Body of pancreas (tissue), 4 donors: ENCODE measurements around the gene TICAM2.

ENCODE experiments used
- POLR2A ChIP-seq, 3 donors: fragments of 450-650 bp; IDR thresholded peaks; one replicate each; pipeline ENCODE4 v1.6.1; 2016; ENCODE audit warnings: antibody characterized with exemption in 3 of 3, mild to moderate bottlenecking in 2 of 3
- TF ChIP-seq, protein P1 (sequence below), 7 experiments: fragments of 450-650 bp in 4 of 7; fragments of 200-600 bp in 3 of 7; sonication (generic) in 3 of 7; IDR thresholded peaks; one replicate each; pipeline ENCODE4 v1.5.1; 2016 to 2019; ENCODE audit warnings: antibody characterized with exemption in 7 of 7

DNA sequence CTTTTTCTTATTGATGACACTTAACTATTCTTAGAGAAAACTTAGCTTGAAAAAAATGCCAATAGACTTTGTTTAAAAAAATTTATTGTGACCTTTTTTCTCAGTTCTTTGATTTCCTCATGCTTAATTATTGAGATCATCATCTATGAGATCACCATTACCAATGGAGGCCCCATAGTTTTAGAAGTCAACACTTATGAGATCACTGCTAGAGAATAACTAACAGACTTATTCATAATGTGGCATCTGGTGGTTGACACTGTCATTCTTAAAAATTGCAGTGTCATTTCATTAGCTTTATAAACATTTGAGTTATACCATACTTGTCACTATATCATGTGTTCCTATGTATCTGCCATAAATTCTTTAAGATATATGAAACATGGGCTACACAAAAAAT lies 42.8 kb downstream of the TICAM2 start:
- TF ChIP-seq, protein P1, sequence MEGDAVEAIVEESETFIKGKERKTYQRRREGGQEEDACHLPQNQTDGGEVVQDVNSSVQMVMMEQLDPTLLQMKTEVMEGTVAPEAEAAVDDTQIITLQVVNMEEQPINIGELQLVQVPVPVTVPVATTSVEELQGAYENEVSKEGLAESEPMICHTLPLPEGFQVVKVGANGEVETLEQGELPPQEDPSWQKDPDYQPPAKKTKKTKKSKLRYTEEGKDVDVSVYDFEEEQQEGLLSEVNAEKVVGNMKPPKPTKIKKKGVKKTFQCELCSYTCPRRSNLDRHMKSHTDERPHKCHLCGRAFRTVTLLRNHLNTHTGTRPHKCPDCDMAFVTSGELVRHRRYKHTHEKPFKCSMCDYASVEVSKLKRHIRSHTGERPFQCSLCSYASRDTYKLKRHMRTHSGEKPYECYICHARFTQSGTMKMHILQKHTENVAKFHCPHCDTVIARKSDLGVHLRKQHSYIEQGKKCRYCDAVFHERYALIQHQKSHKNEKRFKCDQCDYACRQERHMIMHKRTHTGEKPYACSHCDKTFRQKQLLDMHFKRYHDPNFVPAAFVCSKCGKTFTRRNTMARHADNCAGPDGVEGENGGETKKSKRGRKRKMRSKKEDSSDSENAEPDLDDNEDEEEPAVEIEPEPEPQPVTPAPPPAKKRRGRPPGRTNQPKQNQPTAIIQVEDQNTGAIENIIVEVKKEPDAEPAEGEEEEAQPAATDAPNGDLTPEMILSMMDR (IDR thresholded peaks at IDR 0.05) = no peak
- TF ChIP-seq POLR2A (IDR thresholded peaks at IDR 0.05) = no peak
